GM06990 (cell line): ENCODE data around the gene GNG12.

Source experiments
- DNase-seq: peaks from one replicate; pipeline ENCODE4 v3.0.0-alpha.2; 2011; ENCODE audit not compliant: insufficient read length; ENCODE audit errors: extremely low read depth
- H3K27me3 ChIP-seq: replicated peaks from 2 replicates; pipeline ENCODE4 v1.6.0; 2011; ENCODE audit warnings: low read length; ENCODE audit not compliant: control insufficient read depth, insufficient read depth
- H3K36me3 ChIP-seq: 2 replicates; pipeline ENCODE4 v1.5.1; 2011; ENCODE audit warnings: low read length; ENCODE audit not compliant: control insufficient read depth, insufficient read depth
- H3K4me3 ChIP-seq: replicated peaks from 2 replicates; pipeline ENCODE4 v1.5.1; 2011; ENCODE audit warnings: low read depth, mild to moderate bottlenecking, control low read depth, low read length
- TF ChIP-seq, protein P1 (sequence below): IDR thresholded peaks from 2 replicates; pipeline ENCODE4 v1.5.1; 2011; ENCODE audit warnings: low read length, control low read depth, mild to moderate bottlenecking, inconsistent platforms; ENCODE audit not compliant: insufficient read depth, poor library complexity, severe bottlenecking

GNG12 gene

DNA sequence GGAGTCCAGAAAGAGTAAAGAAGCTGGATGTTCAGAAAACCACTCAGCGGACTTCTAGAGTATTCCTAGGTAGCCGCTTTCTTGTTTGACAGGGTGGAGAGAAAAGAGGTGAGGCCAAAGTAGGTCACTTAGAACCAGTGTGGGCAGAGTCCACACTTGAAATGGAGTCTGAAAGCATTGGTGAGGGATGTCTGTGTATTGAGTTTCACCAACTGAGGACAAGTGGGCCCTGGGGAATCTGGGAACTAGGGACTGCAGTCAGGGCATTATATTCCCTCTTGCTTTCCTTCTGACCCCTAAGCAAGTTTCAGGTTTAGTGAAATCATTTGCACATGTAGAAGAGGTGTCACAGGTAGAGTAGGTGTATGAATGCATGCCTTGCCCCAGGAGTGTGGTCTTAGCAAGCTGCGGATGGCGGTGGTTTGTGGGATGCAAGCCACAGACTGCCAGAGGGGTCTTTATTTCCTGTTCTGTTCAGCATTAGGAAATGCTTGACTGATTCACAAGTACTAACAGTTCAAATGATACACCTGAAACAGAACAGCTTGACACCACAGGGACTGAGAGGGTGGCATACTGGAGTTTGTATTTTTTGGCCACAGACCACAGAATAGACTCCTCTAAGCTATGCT is 1.1 kb upstream of the GNG12 start:
- DNase-seq: no peak

DNA sequence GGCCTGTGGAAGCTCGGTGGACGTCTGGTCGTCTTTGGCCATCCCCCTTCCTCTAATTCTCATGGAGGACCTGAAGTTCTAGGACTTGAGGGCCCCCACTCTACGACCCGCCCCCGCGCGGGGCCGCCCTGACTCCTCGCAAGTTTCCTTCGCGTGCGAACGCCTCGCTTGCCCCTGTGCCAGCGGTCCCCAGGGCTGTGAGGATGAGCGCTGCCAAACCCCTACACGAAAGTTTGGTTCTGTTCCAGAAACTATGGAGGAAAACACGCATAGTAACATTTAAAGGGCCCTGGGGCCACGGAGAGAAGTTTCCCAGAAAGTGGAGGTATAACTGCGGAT is 304 bp upstream of the GNG12 start:
- Histone ChIP-seq H3K27me3 (peaks cover 6% of the 10 kb centered on the region), H3K4me3 (no peak overlapping the region), H3K36me3 (no peaks in the 10 kb centered on the region)
- TF ChIP-seq, protein P1, sequence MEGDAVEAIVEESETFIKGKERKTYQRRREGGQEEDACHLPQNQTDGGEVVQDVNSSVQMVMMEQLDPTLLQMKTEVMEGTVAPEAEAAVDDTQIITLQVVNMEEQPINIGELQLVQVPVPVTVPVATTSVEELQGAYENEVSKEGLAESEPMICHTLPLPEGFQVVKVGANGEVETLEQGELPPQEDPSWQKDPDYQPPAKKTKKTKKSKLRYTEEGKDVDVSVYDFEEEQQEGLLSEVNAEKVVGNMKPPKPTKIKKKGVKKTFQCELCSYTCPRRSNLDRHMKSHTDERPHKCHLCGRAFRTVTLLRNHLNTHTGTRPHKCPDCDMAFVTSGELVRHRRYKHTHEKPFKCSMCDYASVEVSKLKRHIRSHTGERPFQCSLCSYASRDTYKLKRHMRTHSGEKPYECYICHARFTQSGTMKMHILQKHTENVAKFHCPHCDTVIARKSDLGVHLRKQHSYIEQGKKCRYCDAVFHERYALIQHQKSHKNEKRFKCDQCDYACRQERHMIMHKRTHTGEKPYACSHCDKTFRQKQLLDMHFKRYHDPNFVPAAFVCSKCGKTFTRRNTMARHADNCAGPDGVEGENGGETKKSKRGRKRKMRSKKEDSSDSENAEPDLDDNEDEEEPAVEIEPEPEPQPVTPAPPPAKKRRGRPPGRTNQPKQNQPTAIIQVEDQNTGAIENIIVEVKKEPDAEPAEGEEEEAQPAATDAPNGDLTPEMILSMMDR: no peak
- DNase-seq: no peak

More for the DNA sequence above, 1.1 kb upstream of the GNG12 start:
- H3K36me3 ChIP-seq: no peaks in the 10 kb centered on the region
- H3K27me3 ChIP-seq: peaks cover 6% of the 10 kb centered on the region
- TF ChIP-seq, protein P1: no peak
- no peak overlapping the region for H3K4me3 ChIP-seq

DNA sequence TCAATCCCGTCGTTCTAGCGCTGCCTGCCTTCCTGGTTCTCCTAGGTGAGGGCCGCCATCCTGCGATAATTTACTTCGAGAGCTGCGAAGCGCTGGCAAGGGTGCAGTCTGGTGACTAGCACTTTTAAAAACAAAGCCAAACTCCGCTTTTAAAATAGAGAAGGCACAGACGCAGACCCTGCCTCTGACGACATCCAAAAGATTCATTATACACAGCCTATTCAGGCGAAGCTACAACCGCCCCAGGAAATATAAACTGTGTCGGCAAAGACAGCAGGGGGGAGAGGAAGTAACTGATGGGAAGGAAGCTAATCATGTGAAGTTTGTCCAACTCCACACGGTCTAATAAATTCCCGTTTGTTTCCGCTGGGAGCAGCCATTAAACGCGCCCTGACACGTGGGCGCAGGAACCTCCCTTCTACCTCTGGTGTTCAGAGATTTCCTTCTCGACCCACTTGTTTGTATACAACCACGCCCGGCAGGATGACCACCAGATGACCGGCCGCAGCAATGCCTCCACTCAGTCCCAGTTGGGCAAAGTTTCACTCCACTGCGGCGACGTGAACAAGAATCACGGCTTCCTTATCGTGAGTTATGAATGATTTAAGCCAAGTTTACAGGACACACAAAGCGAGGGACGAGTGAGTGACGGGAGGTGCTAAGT is 1.3 kb downstream of the GNG12 start:
- Histone ChIP-seq H3K36me3 (no peaks in the 10 kb centered on the region), H3K27me3 (peaks cover 6% of the 10 kb centered on the region), H3K4me3 (peak overlapping the region; percentile 37)
- TF ChIP-seq, protein P1: no peak
- DNase-seq: no peak

DNA sequence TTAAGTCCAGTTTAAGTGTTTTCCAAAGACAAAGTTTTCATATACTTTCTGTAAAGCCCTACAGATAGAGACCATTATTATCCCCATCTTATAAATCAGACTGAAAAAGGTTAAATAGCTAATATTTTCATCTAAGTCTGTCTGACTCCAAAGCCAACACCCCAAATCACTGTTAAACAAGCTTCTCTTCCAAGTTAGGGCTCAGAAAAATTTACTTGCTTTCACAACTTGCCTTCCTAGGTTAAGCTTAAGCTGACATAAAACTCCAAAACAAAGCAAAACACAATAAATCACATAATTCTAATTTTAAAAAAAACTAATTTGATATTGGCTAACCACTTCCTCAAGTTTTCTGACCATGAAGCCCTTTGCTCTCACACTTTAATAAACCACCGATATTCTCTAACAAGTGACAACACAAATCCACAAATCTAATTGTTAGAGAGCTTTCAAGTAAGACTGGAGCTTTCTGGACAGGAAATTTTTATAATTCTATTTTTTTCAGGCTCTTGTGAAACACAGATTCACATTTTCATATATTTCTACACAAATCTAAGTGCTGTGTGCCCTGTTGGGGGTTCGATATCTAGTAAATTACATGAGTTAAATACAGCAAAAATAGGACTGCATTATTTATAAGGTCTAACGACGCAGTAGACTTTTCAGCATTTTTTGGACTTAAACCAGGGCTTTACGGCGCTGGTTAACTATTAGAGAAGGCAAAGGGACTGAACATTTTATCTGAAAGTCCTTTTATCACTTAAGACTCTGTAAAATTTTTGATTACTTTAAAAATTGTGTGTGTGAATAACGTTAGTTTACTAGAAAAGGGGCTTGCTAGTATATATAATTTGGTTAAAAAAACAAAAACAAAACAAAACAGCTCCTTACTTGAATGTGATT is 2.1 kb downstream of the GNG12 start:
- TF ChIP-seq, protein P1: no peak
- Histone ChIP-seq H3K27me3 (peaks cover 6% of the 10 kb centered on the region), H3K4me3 (no peak overlapping the region), H3K36me3 (no peaks in the 10 kb centered on the region)
- DNase-seq: no peak

DNA sequence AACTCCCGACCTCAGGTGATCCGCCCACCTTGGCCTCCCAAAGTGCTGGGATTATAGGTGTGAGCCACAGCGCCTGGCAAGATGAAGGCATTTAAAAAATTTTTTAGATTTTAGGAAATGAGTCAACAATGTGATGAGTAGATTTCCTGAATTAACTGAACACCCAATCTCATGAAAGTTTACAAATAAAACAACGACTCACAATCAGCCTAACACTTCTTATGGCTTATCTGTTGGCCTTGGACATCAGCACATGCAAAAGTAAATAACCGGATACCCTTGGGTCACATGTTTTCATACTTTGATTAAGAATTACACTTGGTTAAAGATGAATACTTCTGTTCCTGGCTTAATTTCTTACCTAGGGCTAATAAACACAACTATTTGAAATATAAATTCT is 3.0 kb downstream of the GNG12 start:
- H3K36me3 ChIP-seq: no peaks in the 10 kb centered on the region
- TF ChIP-seq, protein P1: no peak
- peaks cover 6% of the 10 kb centered on the region for H3K27me3 ChIP-seq
- DNase-seq: no peak
- H3K4me3 ChIP-seq: no peak overlapping the region
